ENCODE results near the gene SARDH. TPM values are rescaled to one million over a fixed set of nuclear protein-coding genes. Genes with fewer than 3 reads are reported as not detected.

Gene SARDH
- total RNA-seq, 4 donors from 2014 or later = 0.39 to 2.9 (median 0.51) TPM

DNA sequence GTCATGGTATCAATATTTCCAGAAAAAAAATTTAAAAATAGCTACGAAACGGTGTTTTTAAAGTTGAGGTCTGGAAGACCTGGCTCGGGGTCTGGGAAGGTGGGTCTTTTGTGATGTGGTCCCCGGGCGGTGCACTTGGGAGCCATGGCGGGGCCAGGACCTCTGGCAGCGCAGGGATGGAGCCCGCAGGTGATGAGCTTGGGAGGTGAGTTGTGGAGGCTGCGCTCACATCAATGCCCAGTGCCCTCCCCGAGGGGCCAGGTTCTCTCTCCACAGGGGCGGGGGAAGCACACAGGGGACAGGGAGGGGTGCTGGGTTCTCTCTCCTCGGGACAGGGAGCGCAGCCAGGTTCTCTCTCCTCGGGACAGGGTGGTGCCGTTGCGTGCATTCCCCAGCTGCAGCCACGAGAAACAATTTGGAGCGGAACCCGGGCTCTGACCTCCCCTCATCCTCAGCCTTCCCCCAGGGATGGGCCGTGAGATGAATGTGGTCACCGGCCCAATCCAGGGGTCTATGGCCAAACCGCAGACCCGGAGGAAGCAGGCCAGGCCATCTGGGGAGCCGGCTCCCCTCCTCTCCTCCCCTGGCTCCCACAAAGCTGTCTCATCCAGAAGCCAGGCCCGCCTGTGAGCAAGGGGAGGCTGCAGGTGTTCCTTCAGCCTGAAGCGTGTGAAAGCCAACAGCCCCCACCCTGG lies 76.2 kb downstream of the SARDH start:
- peaks cover 15 to 19% (median 17%) of the 10 kb centered on the region in 4 donors for H3K4me1 ChIP-seq
- H3K9me3 ChIP-seq = no peaks in the 10 kb centered on the region
- no peak overlapping the region for H3K4me3 ChIP-seq
- 89% methylated on average over 12 of the region's 26 CpGs for WGBS
- H3K36me3 ChIP-seq = no peaks in the 10 kb centered on the region
- DNase-seq (ENCODE audit: extremely low spot score) = no peak
- no peak for TF ChIP-seq CTCF (IDR thresholded peaks at IDR 0.05)
- TF ChIP-seq POLR2AphosphoS5 (IDR thresholded peaks at IDR 0.05) = no peak
- no peak for TF ChIP-seq POLR2A (IDR thresholded peaks at IDR 0.05; ENCODE audit: low read depth)
- TF ChIP-seq EP300 (IDR thresholded peaks at IDR 0.05) = no peak
- H3K27me3 ChIP-seq = peaks cover 0 to 97% (median 3%) of the 10 kb centered on the region in 4 donors
- intact Hi-C loops (cut with DNase I) = no loop called here
- no peak overlapping the region for H3K27ac ChIP-seq (replicated peaks in 1 of 4)

DNA sequence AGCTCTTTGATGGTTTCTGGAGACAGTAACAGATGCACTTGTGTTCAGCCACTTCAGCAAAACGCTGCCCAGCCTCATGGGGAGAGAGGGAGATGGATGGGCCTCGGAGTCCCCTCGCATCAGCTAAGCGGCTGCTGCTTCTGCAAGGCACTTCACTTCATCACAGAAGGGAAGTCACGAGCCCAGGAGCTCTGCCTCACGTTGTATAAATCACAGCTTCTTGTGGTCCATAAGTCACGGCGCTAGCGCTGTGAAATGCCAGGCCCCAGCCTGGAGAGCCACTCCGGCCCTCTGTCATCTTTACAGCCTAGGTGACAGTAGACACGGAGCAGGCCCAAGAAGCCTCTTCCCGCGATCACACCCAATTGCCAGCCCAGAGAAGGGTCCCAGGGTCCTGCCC lies 78.6 kb downstream of the SARDH start:
- no peak for TF ChIP-seq CTCF (IDR thresholded peaks at IDR 0.05)
- no peak for TF ChIP-seq POLR2AphosphoS5 (IDR thresholded peaks at IDR 0.05)
- no peak for TF ChIP-seq EP300 (IDR thresholded peaks at IDR 0.05)
- no peak for TF ChIP-seq POLR2A (IDR thresholded peaks at IDR 0.05; ENCODE audit: low read depth)
- WGBS = 81% methylated on average over 9 of the region's 13 CpGs
- H3K27ac ChIP-seq (replicated peaks in 1 of 4) = no peak overlapping the region
- no peaks in the 10 kb centered on the region for H3K36me3 ChIP-seq
- intact Hi-C loops (cut with DNase I) = no loop called here
- H3K4me3 ChIP-seq = peak overlapping the region in 1 of 4 donors; percentile 36
- no peak for DNase-seq (ENCODE audit: extremely low spot score)
- H3K9me3 ChIP-seq = no peaks in the 10 kb centered on the region
- H3K4me1 ChIP-seq = peaks cover 15 to 19% (median 17%) of the 10 kb centered on the region in 4 donors
- peaks cover 0 to 97% (median 11%) of the 10 kb centered on the region in 4 donors for H3K27me3 ChIP-seq

- TF ChIP-seq POLR2A (IDR thresholded peaks at IDR 0.05; ENCODE audit: low read depth) (no peak), EP300 (IDR thresholded peaks at IDR 0.05) (no peak), CTCF (IDR thresholded peaks at IDR 0.05) (no peak), POLR2AphosphoS5 (IDR thresholded peaks at IDR 0.05) (no peak)
- H3K27ac ChIP-seq (replicated peaks in 1 of 4) = no peak overlapping the region
Observed at GRCh38 chr9:133658442-133659431, 79.4 kb downstream of the SARDH start.

DNA sequence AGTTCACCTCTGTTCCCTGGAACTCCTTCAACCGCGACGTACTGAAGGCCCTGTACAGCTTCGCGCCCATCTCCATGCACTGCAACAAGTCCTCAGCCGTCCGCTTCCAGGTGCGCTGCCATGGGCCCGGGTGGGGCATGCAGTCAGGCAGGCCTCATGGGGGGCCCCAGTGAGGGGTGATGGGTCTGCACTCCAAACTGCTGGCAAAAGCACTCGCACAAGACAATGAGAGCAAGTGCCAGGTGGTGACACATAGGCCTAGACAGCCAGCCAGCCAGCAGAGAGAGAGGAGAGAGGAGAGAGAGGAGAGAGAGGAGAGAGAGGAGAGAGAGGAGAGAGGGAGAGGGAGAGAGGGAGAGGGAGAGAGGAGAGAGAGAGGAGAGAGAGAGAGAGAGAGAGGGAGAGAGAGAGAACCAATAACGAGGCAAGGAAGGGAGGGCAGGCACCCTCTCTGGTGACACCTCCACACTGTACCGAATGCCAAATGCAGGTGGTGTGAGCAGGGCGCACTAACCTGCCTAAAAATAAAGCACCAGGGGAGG lies 81.0 kb downstream of the SARDH start:
- intact Hi-C loops (cut with DNase I) = no loop called here
- Histone ChIP-seq H3K4me3 (no peak overlapping the region), H3K36me3 (no peaks in the 10 kb centered on the region), H3K27me3 (peaks cover 0 to 98% (median 16%) of the 10 kb centered on the region in 4 donors), H3K9me3 (no peaks in the 10 kb centered on the region), H3K4me1 (peaks cover 15 to 19% (median 17%) of the 10 kb centered on the region in 4 donors), H3K27ac (replicated peaks in 1 of 4) (no peak overlapping the region)
- no peak for DNase-seq (ENCODE audit: extremely low spot score)
- 80% methylated on average over 13 of the region's 13 CpGs for WGBS
- TF ChIP-seq CTCF (IDR thresholded peaks at IDR 0.05) (no peak), EP300 (IDR thresholded peaks at IDR 0.05) (no peak), POLR2AphosphoS5 (IDR thresholded peaks at IDR 0.05) (no peak), POLR2A (IDR thresholded peaks at IDR 0.05; ENCODE audit: low read depth) (no peak)

More at GRCh38 chr9:133658442-133659431, 79.4 kb downstream of the SARDH start:
- Histone ChIP-seq H3K9me3 (no peaks in the 10 kb centered on the region), H3K4me3 (peak overlapping the region; percentile 19 to 47 (median 28)), H3K36me3 (no peaks in the 10 kb centered on the region), H3K4me1 (peaks cover 15 to 19% (median 17%) of the 10 kb centered on the region in 4 donors), H3K27me3 (peaks cover 0 to 98% (median 11%) of the 10 kb centered on the region in 4 donors)
- intact Hi-C loops (cut with DNase I) = no loop called here
- 15% methylated on average over 32 of the region's 46 CpGs for WGBS
- no peak for DNase-seq (ENCODE audit: extremely low spot score)

All from esophagus muscularis mucosa (tissue), 4 donors.